Heart right ventricle (tissue), 16 donors: ENCODE results near the gene SHB. TPM values are rescaled to one million over a fixed set of nuclear protein-coding genes. Genes with fewer than 3 reads are reported as not detected.

ENCODE experiments used
- ATAC-seq, 8 donors: fragments of 200-7000 bp; cut with Tn5 transposase; one replicate each; pipeline ENCODE4 v1.9.1; 2020; ENCODE audit warnings: mild to moderate bottlenecking in 8 of 8, moderate library complexity in 8 of 8, moderate number of reproducible peaks in 1 of 8
- DNase-seq, 2 donors: peaks; one replicate each; pipeline ENCODE4 v3.0.0-alpha.2; 2020
- H3K27ac ChIP-seq, 10 donors: fragments of 200-600 bp; sonication (generic) in 2 of 10; one replicate each; pipeline versions ENCODE4 v1.5.0 to v1.8.0; 2020 to 2022; ENCODE audit warnings: mild to moderate bottlenecking in 3 of 10
- H3K27me3 ChIP-seq, 7 donors: fragments of 200-600 bp; one replicate each; pipeline ENCODE4 v1.8.0; 2021 to 2022; ENCODE audit warnings: mild to moderate bottlenecking in 2 of 7
- H3K36me3 ChIP-seq, 9 donors: fragments of 200-600 bp; sonication (generic) in 1 of 9; one replicate each; pipeline versions ENCODE4 v1.5.0 to v1.8.0; 2020 to 2022; ENCODE audit warnings: mild to moderate bottlenecking in 2 of 9
- H3K4me1 ChIP-seq, 9 donors: fragments of 200-600 bp; sonication (generic) in 1 of 9; one replicate each; pipeline versions ENCODE4 v1.5.0 to v1.8.0; 2020 to 2022; ENCODE audit warnings: mild to moderate bottlenecking in 4 of 9
- H3K4me3 ChIP-seq, 10 donors: fragments of 200-600 bp; sonication (generic) in 2 of 10; one replicate each; pipeline versions ENCODE4 v1.5.0 to v1.8.0; 2020 to 2022; ENCODE audit warnings: mild to moderate bottlenecking in 7 of 10, moderate library complexity in 2 of 10
- H3K9me3 ChIP-seq, 11 donors: fragments of 200-600 bp in 10 of 11; sonication (generic) in 2 of 11; one replicate each; pipeline versions ENCODE4 v1.5.0 to v1.8.0; 2013 to 2022; ENCODE audit warnings: mild to moderate bottlenecking in 2 of 11, control low read depth in 1 of 11, moderate library complexity in 1 of 11
- WGBS, 2 donors: extraction: QIAGEN DNeasy Blood & Tissue Kit; methylation state at CpG; one replicate each; pipeline ENCODE4 v1.1.7; 2013; ENCODE audit warnings: inconsistent platforms in 1 of 2; 5-methylcytosine and 5-hydroxymethylcytosine counted together
- intact Hi-C, 10 donors: fragments of 100-400 bp; cut with DNase I; formaldehyde crosslinking; loops; one replicate each; pipeline versions ENCODE4 v1.11.1 to v1.14.2; 2022
- polyA plus RNA-seq, 2 donors: library from polyadenylated mRNA; stranded (reverse); fragments of 200-250 nt; gene quantifications; one replicate each; pipeline ENCODE4 v1.2.3, GENCODE V29; 2013
- total RNA-seq, 10 donors: library from RNA; stranded (reverse); fragmentation: NEBNext Ultra II Directional in 3 of 10; extraction: Animal tissue kit (Norgen Biotek cat#: 25700) in 3 of 10; gene quantifications; one replicate each; pipeline versions ENCODE4 v1.2.1 to v1.2.4, GENCODE V29; 2021 to 2023
- TF ChIP-seq, protein P1 (sequence below), 9 donors: fragments of 200-600 bp; sonication (generic) in 2 of 9; IDR thresholded peaks; one replicate each; pipeline versions ENCODE4 v1.5.0 to v1.8.0; 2021 to 2022; ENCODE audit warnings: antibody characterized with exemption in 9 of 9, mild to moderate bottlenecking in 5 of 9, moderate library complexity in 1 of 9
- donor health status: Arrhythmogenic right ventricular cardiomyopathy.
- donor health status: ischemic (EF 13 %, LVEDD 7.1; RV severe dilation, severe dysfunction).
- donor health status: healthy with polysubstance abuse.
- donor health status: DM: no; HTN: yes; CAD: no.
- donor health status: DM: no; HTN: no; CAD: no.
- donor health status: ischemic (EF 25% LVEDD 6.9; RV normal size, moderate dysfunction).
- donor health status: ischemic (EF 25% LVEDD 5.7; RV mildly dilated, moderate dysfunction).
- donor health status: healthy.
- donor health status: DM: yes; HTN: yes; CAD: no.
- donor health status: Ischemic cardiomyopathy.
- donor health status: ischemic (EF 35%, LVEDD 5.7; RV mildly dilated, moderate dysfunction).
- donor health status: nonischemic (EF 11% LVEDD 7.7; RV severe dilation, severe dysfunction).
- donor health status: DM: yes; HTN: yes; CAD: no.
- donor health status: PGD.
- donor health status: ischemic (EF 29% LVEDD 5.4; RV normal size, mild dysfunction).
- donor health status: nonischemic (EF 23%, LVEDD 6.1; RV moderate dilation, normal function).

Gene SHB
- total and polyA plus RNA-seq, 12 donors, result 5.7 to 26.6 (median 18.0) TPM

DNA sequence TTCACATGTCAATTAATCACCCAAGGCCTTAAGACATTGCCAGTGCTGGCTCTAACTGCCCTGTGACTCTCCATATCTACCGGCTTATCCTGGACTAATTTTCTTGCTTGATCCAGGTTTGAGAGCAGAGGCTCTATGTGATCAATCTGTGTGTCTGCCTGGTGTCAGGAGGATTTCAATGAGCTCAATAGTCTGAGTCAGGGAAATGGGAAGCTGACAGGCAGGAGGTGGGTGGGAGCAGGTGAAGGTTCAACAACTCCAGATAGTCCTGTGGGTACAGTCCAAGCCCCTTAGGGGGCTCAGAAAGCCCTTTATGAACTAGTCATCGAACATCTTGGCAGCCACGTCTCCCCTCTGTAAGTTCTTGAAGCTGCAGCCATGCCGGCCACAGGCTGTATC is 72.2 kb downstream of the SHB start:
- no peak for ATAC-seq
- intact Hi-C loops, result no loop called here

DNA sequence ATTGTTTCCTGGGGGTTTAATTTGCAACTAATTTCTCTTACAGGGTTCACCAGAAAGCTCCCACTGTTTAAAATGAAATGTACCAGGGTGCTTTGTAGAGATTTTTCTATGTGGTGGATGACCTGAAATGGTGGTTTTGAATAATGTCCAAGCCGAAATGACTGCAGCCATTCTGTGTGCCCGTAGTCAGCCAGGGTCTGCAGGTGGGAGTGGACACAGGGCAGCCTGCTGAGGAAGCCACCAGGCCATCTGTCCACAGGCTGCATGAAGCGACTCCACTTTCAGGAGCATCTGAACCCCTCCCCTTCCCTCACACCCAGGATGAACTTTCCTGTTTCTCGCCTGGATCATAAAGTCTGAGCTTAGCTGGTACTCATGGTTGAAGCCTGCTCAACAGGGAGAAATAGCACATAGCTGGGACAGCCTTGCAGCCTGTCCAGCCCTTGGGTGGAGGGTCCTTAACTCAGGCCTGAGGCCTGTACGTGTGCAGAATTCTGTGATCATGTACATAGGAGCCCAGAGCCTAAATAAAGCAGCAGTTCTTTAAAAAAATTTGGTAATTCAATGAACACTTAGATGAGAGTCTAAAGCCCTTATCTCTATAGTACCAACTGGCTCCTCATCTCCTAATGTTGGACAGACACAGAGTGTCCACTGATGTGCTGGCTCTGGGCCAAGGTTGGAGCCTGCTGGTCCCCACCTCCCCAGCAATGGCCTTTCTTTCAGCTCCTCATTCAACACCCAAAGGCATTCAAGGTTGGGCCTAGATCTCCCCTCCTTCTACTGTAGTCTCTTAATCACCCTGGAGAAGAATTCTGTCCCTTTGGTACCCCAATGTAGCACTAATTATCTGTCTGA is 72.8 kb downstream of the SHB start:
- no peaks in the 10 kb centered on the region for H3K27me3 ChIP-seq
- peaks cover 20 to 91% (median 79%) of the 10 kb centered on the region in 9 donors for H3K4me1 ChIP-seq
- no peak for DNase-seq
- H3K36me3 ChIP-seq, result peaks cover 0 to 4% (median 0%) of the 10 kb centered on the region in 9 donors
- H3K4me3 ChIP-seq, result no peak overlapping the region
- intact Hi-C loops, result no loop called here
- H3K27ac ChIP-seq, result peak overlapping the region in 4 of 10 donors; percentile 51 to 82 (median 70)
- WGBS, 2 donors, result 82 to 90% methylated on average over 5 of the region's 5 CpGs
- TF ChIP-seq, protein P1, sequence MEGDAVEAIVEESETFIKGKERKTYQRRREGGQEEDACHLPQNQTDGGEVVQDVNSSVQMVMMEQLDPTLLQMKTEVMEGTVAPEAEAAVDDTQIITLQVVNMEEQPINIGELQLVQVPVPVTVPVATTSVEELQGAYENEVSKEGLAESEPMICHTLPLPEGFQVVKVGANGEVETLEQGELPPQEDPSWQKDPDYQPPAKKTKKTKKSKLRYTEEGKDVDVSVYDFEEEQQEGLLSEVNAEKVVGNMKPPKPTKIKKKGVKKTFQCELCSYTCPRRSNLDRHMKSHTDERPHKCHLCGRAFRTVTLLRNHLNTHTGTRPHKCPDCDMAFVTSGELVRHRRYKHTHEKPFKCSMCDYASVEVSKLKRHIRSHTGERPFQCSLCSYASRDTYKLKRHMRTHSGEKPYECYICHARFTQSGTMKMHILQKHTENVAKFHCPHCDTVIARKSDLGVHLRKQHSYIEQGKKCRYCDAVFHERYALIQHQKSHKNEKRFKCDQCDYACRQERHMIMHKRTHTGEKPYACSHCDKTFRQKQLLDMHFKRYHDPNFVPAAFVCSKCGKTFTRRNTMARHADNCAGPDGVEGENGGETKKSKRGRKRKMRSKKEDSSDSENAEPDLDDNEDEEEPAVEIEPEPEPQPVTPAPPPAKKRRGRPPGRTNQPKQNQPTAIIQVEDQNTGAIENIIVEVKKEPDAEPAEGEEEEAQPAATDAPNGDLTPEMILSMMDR (IDR thresholded peaks at IDR 0.05), result no peak
- H3K9me3 ChIP-seq, result no peaks in the 10 kb centered on the region
- ATAC-seq, result no peak

More for the DNA sequence above, 72.2 kb downstream of the SHB start:
- DNase-seq, result no peak
- Histone ChIP-seq H3K27me3 (no peaks in the 10 kb centered on the region), H3K4me1 (peaks cover 20 to 89% (median 78%) of the 10 kb centered on the region in 9 donors), H3K9me3 (no peaks in the 10 kb centered on the region), H3K36me3 (peaks cover 0 to 4% (median 0%) of the 10 kb centered on the region in 9 donors), H3K4me3 (no peak overlapping the region), H3K27ac (peak overlapping the region in 2 of 10 donors; percentile 56 to 74)
- WGBS, 2 donors, result 97 to 98% methylated on average over 4 of the region's 4 CpGs
- TF ChIP-seq, protein P1 (IDR thresholded peaks at IDR 0.05), result no peak

DNA sequence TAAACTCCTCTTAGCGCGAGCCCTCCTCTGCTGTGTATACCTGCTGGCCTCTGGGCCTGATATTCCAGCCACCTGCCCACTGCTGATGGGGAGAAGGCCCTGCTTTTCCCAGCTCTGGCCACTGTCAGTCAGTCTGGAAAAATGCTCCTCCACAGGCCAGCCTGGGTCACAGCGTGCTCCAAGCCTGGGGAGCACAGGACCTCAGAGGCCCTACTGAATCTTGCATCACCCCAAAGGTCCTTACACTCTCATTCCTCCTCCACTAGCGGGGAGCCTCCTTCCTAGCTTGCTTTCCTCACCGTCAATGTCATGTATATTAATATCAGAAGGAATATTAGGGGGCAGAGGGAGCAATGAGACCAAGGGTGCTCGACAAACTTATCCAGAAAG is 73.7 kb downstream of the SHB start:
- TF ChIP-seq, protein P1 (IDR thresholded peaks at IDR 0.05), result no peak
- Histone ChIP-seq H3K27ac (peak overlapping the region in 9 of 10 donors; percentile 1 to 82 (median 52)), H3K36me3 (no peaks in the 10 kb centered on the region), H3K4me3 (peak overlapping the region in 4 of 10 donors; percentile 3 to 27 (median 18)), H3K4me1 (peaks cover 20 to 95% (median 85%) of the 10 kb centered on the region in 9 donors), H3K27me3 (no peaks in the 10 kb centered on the region), H3K9me3 (no peaks in the 10 kb centered on the region)
- 62 to 65% methylated on average over 6 of the region's 6 CpGs for WGBS, 2 donors
- no peak for DNase-seq
- intact Hi-C loops, result no loop called here
- no peak for ATAC-seq

DNA sequence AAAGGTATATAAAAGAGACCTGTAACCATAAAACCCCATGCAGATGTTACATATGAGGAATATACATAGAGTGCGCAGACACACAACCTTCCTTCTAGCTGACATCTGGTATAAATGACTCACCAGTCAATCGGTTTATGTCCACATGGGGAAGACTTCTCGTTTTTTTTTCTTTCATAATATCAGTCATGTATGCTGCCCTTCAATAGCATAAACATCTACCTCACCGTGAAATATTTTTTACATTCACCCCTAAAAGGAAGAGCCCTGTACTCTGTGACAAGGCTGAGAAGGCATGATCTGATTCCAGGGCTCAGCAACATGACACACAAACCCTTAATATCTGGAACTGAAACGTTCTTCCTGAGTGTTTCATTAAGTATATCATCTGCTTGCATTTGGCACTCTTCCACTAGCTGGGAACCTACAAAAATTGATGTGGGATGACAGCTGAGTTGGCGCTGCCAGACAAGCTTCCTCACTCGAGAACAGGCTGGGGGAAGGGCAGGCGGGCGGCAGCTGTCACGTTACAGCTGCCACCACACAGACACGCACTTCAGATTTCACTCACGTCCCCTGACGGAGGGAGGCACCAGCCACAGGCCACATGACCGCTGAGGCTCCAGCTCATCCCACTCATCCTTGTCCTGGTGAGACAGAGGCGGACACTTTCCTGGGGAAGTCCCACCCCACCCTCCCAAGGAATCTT is 74.2 kb downstream of the SHB start:
- TF ChIP-seq, protein P1 (IDR thresholded peaks at IDR 0.05), result no peak
- Histone ChIP-seq H3K27me3 (no peaks in the 10 kb centered on the region), H3K27ac (peak overlapping the region in 9 of 10 donors; percentile 1 to 82 (median 52)), H3K4me1 (peaks cover 20 to 95% (median 80%) of the 10 kb centered on the region in 9 donors), H3K36me3 (no peaks in the 10 kb centered on the region), H3K9me3 (no peaks in the 10 kb centered on the region), H3K4me3 (peak overlapping the region in 6 of 10 donors; percentile 0 to 27 (median 15))
- intact Hi-C loops, result loop anchor here in 1 of 10 donors (5.0 kb wide), 1 partner anchor 77 kb away; no protein-coding TSS in a partner anchor
- WGBS, 2 donors, result 15 to 18% methylated on average over 15 of the region's 15 CpGs
- ATAC-seq (peak; percentile 81 to 92 (median 85)), DNase-seq (peak; percentile 75 to 82)
